ENCODE measurements around the gene CRIM1.

The CRIM1 gene

GRCh38 chr2:36384454-36384853 is 28.9 kb downstream of the CRIM1 start:
- no peak for TF ChIP-seq TAF1 (IDR thresholded peaks at IDR 0.05; ENCODE audit: borderline replicate concordance, insufficient read depth, low read length)
- no peak for TF ChIP-seq SIN3A (IDR thresholded peaks at IDR 0.05; ENCODE audit: borderline replicate concordance, insufficient read depth, low read length)
- no peak for TF ChIP-seq REST (IDR thresholded peaks at IDR 0.05; ENCODE audit: insufficient read depth in 1 of 2, low read depth in 2 of 2, low read length in 2 of 2)
- TF ChIP-seq FOXP2 (optimal IDR thresholded peaks at IDR 0.05; ENCODE audit: borderline replicate concordance, extremely low read depth, extremely low read length, insufficient read depth) = no peak
- TF ChIP-seq POLR2AphosphoS5 (IDR thresholded peaks at IDR 0.05; ENCODE audit: low read depth, low read length) = no peak

- TF ChIP-seq FOXP2 (optimal IDR thresholded peaks at IDR 0.05; ENCODE audit: borderline replicate concordance, extremely low read depth, extremely low read length, insufficient read depth) (no peak), TAF1 (IDR thresholded peaks at IDR 0.05; ENCODE audit: borderline replicate concordance, insufficient read depth, low read length) (no peak), REST (IDR thresholded peaks at IDR 0.05; ENCODE audit: insufficient read depth in 1 of 2, low read depth in 2 of 2, low read length in 2 of 2) (no peak), POLR2AphosphoS5 (IDR thresholded peaks at IDR 0.05; ENCODE audit: low read depth, low read length) (no peak), SIN3A (IDR thresholded peaks at IDR 0.05; ENCODE audit: borderline replicate concordance, insufficient read depth, low read length) (no peak)
Measured at GRCh38 chr2:36385603-36386002, 30.0 kb downstream of the CRIM1 start.

GRCh38 chr2:36387258-36387916 is 31.8 kb downstream of the CRIM1 start:
- TF ChIP-seq SIN3A (IDR thresholded peaks at IDR 0.05; ENCODE audit: borderline replicate concordance, insufficient read depth, low read length) (no peak), POLR2AphosphoS5 (IDR thresholded peaks at IDR 0.05; ENCODE audit: low read depth, low read length) (no peak), REST (IDR thresholded peaks at IDR 0.05; ENCODE audit: insufficient read depth in 1 of 2, low read depth in 2 of 2, low read length in 2 of 2) (no peak), FOXP2 (optimal IDR thresholded peaks at IDR 0.05; ENCODE audit: borderline replicate concordance, extremely low read depth, extremely low read length, insufficient read depth) (no peak), TAF1 (IDR thresholded peaks at IDR 0.05; ENCODE audit: borderline replicate concordance, insufficient read depth, low read length) (no peak)

- TF ChIP-seq POLR2AphosphoS5 (IDR thresholded peaks at IDR 0.05; ENCODE audit: low read depth, low read length) = no peak
- TF ChIP-seq FOXP2 (optimal IDR thresholded peaks at IDR 0.05; ENCODE audit: borderline replicate concordance, extremely low read depth, extremely low read length, insufficient read depth) = no peak
- no peak for TF ChIP-seq REST (IDR thresholded peaks at IDR 0.05; ENCODE audit: insufficient read depth in 1 of 2, low read depth in 2 of 2, low read length in 2 of 2)
- TF ChIP-seq TAF1 (IDR thresholded peaks at IDR 0.05; ENCODE audit: borderline replicate concordance, insufficient read depth, low read length) = no peak
- TF ChIP-seq SIN3A (IDR thresholded peaks at IDR 0.05; ENCODE audit: borderline replicate concordance, insufficient read depth, low read length) = no peak
Measured at GRCh38 chr2:36388472-36388871, 32.9 kb downstream of the CRIM1 start.
